Cardiac septum (tissue), 1 donor: ENCODE data around the gene RPS6KA5. TPM values are rescaled to one million over a fixed set of nuclear protein-coding genes. Genes with fewer than 3 reads are reported as not detected.
"Not testable (repeated sequence)": the region's sequence is repeated elsewhere in the genome, so short reads cannot be mapped to it uniquely, and the experiment has no call there.

Experiments
- DNase-seq: peaks from one replicate; pipeline ENCODE4 v3.0.0-alpha.2; 2020; ENCODE audit warnings: low spot score
- intact Hi-C: fragments of 100-400 bp; cut with DNase I; formaldehyde crosslinking; loops from one replicate; pipeline ENCODE4 v1.14.0; 2022
- long read RNA-seq: library from polyadenylated mRNA; unstranded; transcript quantifications from one replicate; pipeline ENCODE4 v2.0.0, GENCODE V29; 2021
- total RNA-seq: library from RNA; stranded (reverse); fragmentation: NEBNext Ultra II Directional; extraction: Animal tissue kit (Norgen Biotek cat#: 25700); gene quantifications from one replicate; pipeline ENCODE4 v1.2.1, GENCODE V29; 2021
- donor health status: DM: no; HTN: no; CAD: no.

The RPS6KA5 gene
- total RNA-seq: 3.8 TPM
- long read RNA-seq, full-length matches to known transcripts: 8 of 11 reads
- long read RNA-seq, partial matches to known transcripts: 1 of 11 reads
- long read RNA-seq, other reads (novel, unspliced or antisense): 2 of 11 reads

DNA sequence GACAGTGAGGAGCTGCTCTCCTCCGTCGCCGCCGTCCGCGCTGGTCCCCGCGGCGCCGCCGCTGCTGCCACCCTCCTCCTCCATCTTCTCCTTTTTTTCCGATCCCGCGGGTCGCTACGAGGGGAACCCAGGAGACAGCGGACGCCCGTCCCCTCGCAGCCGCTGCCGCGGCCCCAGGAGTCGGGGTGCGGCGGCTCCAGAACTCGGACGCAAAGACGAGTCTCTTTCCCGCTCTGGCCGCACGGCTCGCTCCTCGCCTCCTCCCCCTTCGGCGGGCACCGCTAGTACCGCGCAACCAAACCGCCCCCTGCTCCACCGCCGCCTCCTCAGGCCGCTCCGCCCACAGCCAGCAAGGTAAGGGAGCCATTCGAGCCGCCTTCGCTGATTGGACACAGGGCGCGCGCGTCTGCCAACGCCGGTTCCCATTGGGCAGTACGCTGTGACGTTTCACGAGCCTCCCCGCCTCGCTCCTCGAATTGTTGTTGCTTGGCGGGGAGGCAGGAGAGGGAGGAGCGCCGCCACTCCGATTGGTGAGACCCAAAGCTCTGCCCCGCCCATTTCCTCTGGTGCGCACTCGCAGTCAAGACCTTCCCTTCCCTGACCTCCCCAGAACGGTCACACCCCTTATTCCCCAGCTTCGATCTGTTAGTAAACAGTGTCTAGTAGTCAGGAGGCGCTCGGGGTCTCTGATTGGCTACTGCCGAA is at the start of gene RPS6KA5:
TSS of gene RPS6KA5 (minus strand) at position 291 of the 705 bp plus-strand sequence. CDS start at position 84, 207 bp downstream.
- DNase-seq: peak; percentile 100
- intact Hi-C loops: loop anchor here (1.0 to 5.0 kb wide), 3 partner anchors 55 to 728 kb away; partner anchors contain the start of gene NRDE2

DNA sequence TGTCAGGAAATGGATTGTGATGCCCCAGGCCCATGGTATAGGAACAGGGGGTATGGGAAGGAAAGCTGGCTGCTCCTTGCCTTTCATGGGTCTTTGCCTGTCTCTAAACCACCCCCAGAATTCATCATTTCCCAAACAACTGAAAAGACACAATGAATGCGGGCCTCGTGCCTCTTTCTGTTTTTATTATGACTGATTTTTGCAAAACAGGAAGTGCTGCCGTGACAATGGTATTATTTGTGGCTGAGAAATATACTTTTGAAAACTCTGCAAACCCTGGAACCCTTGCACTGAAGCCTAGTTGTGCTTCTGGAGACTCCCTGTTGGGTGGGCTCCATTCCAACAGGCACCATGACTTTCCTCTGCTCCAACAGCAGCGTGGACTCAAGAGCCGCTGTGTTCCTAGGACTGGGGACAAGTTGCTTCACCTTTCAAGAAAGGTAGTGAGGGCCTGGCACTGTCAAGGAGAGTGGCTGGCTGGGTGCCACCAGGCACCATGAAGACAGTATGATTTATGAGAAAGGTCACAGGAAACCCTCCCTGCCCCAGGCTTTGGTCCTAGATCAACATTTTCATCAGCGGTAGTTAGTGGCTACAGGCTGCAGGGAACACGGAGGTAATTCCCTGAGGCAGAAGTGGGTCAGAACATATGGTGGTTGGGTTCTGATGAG is 48.6 kb upstream of the RPS6KA5 start:
- intact Hi-C loops: no loop called here
- no peak for DNase-seq

DNA sequence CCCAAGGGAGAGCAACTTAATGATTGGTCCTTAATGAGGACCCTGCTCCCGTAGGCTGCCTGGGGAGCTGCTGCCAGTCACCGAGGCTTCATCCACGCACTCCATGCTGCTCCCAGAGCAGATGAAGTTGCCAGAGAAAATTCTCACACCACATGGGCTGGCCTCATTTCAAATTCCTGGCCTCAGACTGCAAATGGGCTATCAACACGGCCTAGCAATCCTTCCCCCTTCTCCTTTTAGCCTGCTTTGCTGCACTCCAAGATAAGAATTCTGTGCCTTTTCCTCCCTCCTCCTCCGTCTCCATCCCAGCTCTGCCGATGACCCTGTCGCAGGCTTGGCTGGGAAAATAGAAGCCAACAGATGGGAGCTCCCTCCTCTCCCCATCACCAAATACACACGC is 42.7 kb upstream of the RPS6KA5 start:
- intact Hi-C loops: no loop called here
- DNase-seq: no peak

DNA sequence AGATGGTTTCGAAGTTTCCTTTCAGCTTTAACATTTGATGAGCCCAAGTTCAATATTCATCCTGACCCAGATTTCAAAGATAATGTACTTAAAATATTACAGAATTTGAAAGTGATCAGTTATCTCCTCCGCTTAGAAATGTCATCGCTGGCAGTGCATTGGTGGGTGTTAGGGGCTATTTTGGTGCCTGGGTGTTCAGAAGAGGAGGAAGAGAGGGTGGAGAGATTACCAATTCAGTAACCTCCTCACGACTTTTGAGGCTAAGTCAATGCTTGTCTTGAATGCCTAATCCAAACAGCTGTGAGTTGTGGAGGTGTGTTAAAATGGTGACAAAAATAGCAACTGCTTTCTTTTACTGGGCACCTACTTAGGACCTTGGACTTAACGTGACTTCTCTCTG is 39.7 kb upstream of the RPS6KA5 start:
- DNase-seq: no peak
- intact Hi-C loops: no loop called here

DNA sequence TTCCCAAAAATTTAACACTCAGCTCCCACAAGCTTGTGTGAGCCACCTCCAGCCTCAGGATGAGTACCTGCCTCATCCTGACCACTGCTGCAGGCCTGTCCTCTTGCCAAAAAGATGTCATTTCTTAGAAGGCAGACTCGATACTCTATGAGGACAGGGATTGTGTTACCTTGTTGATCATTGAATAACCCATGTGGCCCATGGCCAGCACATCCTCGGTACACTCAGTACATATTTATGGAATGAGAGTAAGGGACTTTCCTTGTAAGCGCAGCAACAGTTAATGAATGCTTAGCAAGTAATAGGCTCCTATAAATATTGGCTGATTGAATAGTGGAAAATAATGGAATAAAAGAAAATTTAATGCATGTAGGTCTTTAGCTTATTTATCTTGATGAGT is 38.1 kb upstream of the RPS6KA5 start:
- intact Hi-C loops: no loop called here
- no peak for DNase-seq

DNA sequence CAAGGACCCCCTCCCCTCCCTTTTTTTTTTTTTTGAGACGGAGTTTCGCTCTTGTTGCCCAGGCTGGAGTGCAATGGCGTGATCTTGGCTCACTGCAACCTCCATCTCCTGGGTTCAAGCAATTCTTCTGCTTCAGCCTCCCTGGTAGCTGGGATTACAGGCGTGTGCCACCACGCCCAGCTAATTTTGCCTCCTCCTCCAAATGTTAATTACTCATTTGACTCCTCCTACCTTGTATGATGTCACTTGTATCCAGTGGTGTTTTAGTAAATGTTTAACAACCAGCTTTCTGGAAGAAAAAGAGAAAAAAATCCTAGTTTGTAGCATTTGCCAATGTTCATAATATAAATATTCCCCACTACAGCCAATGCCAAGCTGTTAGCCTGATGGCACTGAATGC is 37.2 kb upstream of the RPS6KA5 start:
- DNase-seq, intact Hi-C loops: not testable (repeated sequence)

DNA sequence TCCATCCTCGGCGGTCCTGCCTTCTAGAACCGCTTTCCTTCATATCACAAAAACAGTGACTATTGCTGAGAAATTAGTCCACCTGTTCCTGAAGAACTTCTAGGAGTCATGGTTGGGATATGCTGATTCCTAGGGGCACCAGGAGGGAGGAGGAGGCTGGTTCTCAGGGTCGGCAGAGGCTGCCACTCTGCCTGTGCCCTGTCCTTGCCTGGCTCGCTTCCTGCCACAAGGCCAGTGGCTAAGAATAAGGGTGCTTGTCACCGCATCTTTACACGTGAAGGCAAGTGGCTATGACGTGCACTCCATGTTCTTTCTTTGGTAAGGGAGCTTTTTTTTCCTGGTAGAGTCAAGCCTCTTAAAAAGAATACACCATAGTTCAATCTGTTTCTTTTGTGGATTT is 34.7 kb upstream of the RPS6KA5 start:
- DNase-seq: no peak
- intact Hi-C loops: no loop called here

DNA sequence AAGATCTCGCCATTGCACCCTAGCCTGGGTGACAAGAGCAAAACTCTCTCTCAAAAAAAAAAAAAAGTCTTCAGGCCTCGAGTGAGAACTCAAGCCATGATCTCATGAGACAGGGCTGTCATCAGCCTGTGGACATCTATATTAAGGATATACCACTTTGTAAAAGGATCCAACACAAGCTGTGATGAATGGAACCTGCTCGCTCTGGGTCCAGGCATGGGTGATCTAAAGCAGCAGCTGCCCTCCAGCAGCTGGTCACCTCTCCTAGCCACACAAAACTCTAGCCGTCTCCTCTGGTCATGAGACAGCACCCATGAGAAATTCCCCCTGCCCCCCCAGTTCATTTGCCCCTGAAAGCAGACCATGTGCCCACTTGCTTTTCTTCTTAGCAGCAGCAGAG is 34.3 kb upstream of the RPS6KA5 start:
- intact Hi-C loops: no loop called here
- DNase-seq: no peak

DNA sequence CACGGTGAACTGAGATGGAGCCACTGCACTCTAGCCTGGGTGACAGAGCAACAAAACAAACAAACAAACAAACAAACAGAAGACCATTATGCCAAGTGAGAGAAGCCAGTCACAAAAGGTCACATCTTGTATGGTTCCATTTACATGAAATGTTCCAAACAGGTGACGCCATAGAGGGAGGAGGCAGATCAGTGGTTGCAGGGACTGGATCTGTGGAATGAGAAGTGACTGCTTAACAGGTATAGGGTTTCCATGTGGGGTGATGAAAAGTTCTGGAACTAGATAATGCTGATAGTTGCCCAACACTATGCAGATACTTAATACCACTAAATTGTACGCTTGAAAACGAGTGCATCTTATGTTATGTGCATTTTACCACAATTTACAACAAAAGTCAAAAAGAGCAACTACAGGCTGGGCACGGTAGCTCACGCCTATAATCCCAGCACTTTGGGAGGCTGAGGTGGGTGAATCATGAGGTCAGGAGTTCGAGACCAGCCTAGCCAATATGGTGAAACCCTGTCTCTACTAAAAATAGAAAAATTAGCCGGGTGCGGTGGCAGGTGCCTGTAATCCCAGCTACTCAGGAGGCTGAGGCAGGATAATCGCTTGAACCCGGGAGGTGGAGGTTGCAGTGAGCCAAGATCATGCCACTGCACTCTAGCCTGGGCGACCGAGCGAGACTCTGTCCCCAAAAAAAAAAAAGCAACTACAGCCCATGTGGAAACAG is 33.5 kb upstream of the RPS6KA5 start:
- DNase-seq: not testable (repeated sequence)

DNA sequence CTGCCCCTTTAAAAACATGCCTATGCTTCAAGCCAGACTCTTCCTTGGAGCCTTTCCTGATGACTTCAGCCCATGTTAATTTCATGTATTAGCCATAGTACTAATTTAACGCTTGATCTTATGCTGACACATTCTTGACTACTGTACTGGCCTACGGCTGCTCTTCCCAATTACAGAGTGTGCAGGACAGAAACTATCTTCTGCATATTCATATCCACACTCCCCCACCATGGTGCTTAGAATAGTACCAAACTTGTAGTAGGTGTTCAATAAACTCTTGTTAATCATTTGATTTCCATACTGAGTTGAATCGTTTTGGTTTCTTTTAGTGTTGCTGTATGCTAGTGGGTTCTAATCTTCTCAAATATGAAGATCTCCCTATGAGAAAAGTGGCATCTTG is 31.6 kb upstream of the RPS6KA5 start:
- intact Hi-C loops: no loop called here
- DNase-seq: no peak

More for the DNA sequence above, 33.5 kb upstream of the RPS6KA5 start:
- intact Hi-C loops: not testable (repeated sequence)

DNA sequence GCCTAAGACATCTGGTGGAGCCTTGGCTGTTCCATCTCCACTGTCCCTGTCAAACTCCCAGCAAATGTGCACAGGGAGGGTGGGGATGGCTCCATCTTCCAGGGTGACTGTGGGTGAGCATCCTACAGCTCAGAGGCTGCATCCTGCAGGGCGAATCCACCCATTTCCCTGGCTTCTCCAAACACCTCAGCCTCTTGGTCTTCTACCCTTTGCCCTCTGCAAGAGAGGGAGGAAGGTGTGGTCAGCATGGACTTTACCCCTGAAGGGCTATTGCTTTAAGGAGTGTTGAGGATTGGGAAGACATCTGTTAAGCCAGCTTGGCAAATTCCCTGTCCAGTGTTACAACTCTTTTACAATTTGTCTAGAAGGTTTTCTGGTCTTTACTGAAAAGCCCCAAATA is 30.3 kb upstream of the RPS6KA5 start:
- intact Hi-C loops: no loop called here
- DNase-seq: no peak

DNA sequence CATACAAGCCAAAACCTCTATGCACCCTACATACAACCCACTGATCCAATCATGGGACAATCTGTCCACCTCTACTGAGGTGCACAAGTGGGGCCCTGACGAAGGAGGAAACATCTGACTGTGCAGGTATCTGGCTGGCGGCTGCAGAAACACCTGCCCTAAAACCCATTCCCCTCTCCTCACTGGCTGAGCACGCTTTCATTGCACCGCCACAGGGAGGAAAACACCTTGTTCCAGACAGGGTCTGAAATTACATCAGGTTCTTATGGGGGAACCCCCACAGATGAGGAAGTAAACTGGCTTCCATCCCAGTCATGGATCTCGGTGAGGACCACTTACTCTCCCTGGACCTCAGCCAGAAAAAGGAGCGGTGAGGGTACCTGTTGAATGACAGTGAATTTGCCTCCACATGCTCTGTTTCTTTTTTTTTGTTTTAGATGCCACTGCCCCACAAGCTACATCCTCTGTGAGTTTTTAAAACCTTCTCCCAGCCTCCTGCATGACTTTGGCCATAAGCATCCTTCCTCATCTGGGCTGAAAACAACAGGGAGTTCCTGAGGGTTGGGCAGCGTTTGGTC is 29.6 kb upstream of the RPS6KA5 start:
- intact Hi-C loops: no loop called here
- no peak for DNase-seq

DNA sequence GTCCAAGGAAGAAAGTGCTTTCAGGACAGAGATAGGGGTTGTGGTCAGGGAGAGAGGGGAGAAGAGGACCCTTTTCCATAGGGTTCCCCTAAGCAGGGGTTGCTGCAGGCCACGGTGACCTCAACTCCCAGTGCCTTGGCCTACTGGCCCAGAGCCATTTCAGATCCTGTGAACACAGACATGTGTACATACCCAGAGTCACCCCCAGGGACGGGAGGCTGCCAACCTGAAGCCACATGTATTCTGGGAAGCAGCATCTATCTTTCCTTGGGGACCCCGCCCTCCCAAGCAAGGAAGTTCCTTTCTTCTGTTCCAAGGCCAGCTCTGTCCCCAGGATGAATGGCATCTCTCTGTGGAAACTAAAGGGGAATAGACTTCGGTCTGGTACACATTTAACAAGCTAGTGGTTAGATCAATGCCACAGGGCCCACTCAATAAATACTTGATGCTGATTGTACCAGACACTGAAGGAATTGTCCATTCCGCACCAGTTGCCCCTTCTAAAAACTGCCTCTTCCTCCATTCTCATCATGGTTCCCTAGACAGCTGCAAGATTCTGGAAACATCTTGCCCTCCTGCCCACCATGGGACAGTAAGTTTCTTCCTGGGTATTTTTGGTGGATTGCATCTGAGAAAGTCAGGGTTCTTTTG is 28.3 kb upstream of the RPS6KA5 start:
- no peak for DNase-seq
- intact Hi-C loops: no loop called here

DNA sequence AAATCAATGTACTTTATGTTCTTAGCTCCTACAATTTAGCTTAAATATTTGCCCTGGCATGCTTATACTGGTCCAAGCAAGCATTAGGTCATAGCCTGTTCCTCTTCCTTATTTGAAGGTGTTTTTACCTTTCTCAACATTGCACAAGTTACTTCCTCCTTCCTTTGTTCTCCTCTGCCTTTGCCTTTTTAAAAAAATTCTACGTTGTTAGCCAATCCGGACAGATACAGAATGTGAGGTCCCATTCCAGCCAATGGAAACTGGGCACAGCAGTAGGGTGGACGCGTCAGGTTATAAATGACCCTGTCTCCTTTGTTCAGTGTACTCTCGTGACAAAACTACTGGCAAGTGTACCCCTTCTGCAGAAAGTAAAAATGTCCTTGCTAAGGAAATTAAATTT is 27.0 kb upstream of the RPS6KA5 start:
- DNase-seq, intact Hi-C loops: not testable (repeated sequence)

DNA sequence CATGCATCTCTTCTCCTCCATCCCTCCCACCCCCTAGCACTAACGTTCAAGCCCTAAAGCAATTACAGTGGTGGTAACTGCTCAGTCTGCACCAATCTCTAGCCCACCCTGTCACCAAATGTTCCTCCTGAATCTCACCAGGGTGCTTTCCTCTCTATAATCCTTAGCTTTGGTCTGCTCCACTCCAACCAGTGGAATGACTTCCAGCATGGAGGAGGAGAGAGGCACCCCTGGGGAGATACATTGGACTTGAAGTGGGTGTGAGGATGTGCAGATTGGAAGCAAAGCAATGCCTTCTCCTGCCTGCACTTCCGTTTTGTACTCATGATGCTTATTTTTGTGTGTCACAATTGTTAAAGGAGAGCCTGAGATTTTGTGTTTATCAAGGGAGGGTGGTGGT is 24.1 kb upstream of the RPS6KA5 start:
- intact Hi-C loops: no loop called here
- no peak for DNase-seq

DNA sequence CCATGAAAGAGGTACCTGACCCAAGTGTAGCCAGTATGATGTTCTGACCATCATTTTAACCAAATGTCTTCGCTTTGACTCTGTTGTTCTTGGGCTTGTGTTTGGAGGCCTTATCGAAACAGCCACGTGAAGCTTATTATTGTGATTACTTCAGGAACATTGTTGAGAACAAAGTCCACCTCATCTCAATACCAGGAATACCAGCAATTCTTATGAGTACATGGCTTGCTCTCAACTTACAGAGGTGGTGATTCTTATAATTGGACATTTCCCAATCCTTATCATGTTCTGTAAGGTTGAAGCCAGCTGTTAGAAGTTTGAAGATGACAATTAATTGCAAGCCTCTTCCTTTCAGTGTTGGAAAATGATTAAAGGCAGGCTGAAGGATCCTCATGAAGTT is 21.8 kb upstream of the RPS6KA5 start:
- no peak for DNase-seq
- intact Hi-C loops: no loop called here

DNA sequence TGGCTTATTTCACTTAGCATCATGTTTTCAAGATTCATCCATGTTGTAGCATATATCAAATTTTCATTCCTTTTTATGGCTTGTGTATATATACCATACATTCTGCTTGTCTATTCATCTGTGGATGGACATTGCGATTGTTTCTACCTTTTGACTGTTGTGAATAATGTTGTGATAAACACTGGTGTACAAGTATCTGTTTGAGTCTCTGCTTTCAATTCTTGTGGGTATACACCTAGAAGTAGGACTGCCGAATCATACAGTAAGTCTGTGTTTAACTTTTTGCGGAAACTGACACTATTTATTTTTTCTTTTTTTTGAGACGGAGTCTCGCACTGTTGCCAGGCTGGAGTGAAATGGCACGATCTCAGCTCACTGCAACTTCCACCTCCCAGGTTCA is 19.6 kb upstream of the RPS6KA5 start:
- intact Hi-C loops: no loop called here
- DNase-seq: no peak

DNA sequence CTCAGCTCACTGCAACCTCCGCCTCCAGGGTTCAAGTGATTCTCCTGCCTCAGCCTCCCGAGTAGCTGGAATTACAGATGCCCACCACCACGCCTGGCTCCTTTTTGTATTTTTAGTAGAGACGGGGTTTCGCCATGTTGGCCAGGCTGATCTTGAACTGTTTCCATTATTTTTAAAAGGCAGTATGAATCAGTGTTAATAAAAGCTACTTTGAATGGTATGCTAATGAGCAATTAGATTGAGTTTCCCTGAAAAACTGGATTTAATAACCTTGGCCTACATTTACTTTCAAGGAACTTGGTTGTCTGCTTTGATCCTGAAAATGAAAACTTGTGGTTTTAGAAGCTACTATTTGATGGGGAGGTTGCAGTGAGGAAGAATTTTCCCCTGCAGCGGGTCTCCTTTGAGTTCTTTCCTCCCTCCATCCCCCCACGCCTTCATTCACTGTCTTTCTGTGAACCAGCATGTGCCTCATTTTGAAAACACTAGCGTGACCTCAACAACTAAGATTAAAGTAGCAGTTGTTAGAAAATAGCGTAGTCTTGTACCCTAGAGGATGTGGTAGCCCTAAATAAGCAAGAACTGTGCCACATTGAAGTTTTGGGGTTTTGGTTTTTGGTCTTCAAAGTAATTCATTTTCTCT is 17.8 kb upstream of the RPS6KA5 start:
- DNase-seq: no peak
- intact Hi-C loops: no loop called here

DNA sequence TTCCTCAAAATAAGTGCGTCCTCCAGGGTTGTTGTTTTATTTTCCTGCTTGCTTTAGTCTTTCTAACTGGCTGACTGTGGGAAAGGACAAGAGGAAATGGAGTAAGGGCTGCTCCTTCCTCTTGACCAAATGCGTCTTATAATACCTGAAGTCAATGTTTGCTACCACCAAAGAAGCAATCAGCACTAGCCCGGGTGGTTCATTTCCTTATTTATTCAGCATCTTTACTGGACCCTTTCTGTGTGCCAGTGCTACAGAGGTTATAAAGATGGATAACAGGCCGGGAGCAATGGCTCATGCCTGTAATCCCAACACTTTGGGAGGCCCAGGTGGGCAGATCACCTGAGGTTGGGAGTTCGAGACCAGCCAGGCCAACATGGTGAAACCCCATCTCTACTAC is 15.1 kb upstream of the RPS6KA5 start:
- no peak for DNase-seq
- intact Hi-C loops: no loop called here
